C4-2B (cell line): ENCODE data around the gene EFCAB6.

ENCODE experiments used
- H3K27ac ChIP-seq: fragments of 450-650 bp; 2 replicates; pipeline ENCODE4 v1.5.1; 2017
- CTCF ChIP-seq: fragments of 450-650 bp; conservative IDR thresholded peaks from 2 replicates; pipeline ENCODE4 v1.5.1; 2017; ENCODE audit warnings: mild to moderate bottlenecking
- ZFX ChIP-seq: fragments of 450-650 bp; IDR thresholded peaks from 2 replicates; pipeline ENCODE4 v1.6.1; 2017

The EFCAB6 gene

GRCh38 chr22:43643387-43643786 lies 168.7 kb downstream of the EFCAB6 start:
- TF ChIP-seq ZFX = no peak
- no peak for TF ChIP-seq CTCF
- H3K27ac ChIP-seq = peak overlapping the region; percentile 25

- H3K27ac ChIP-seq = no peak overlapping the region
- TF ChIP-seq ZFX (no peak), CTCF (no peak)
Measured at GRCh38 chr22:43642319-43643206, 169.5 kb downstream of the EFCAB6 start.

- H3K27ac ChIP-seq = no peak overlapping the region
- no peak for TF ChIP-seq CTCF
- TF ChIP-seq ZFX = no peak
Measured at GRCh38 chr22:43639228-43639948, 172.7 kb downstream of the EFCAB6 start.

GRCh38 chr22:43637275-43638260 lies 174.5 kb downstream of the EFCAB6 start:
- H3K27ac ChIP-seq = no peak overlapping the region
- TF ChIP-seq CTCF (no peak), ZFX (no peak)

GRCh38 chr22:43636086-43636485 lies 176.0 kb downstream of the EFCAB6 start:
- no peak for TF ChIP-seq CTCF
- TF ChIP-seq ZFX = no peak

GRCh38 chr22:43635101-43635500 lies 177.0 kb downstream of the EFCAB6 start:
- TF ChIP-seq ZFX (no peak), CTCF (no peak)
- H3K27ac ChIP-seq = no peak overlapping the region

More at GRCh38 chr22:43636086-43636485, 176.0 kb downstream of the EFCAB6 start:
- H3K27ac ChIP-seq = no peak overlapping the region
